HepG2 (cell line): ENCODE measurements around the gene NDUFAF3. TPM values are rescaled to one million over a fixed set of nuclear protein-coding genes. Genes with fewer than 3 reads are reported as not detected.

ENCODE experiments used
- ELF3 ChIP-seq: IDR thresholded peaks from 2 replicates; pipeline ENCODE4 v1.6.1; 2016; ENCODE audit warnings: missing genetic modification reagents, missing compliant biosample characterization
- HOXA7 ChIP-seq: sonication (generic); formaldehyde crosslinking; IDR thresholded peaks from 2 replicates; pipeline ENCODE4 v1.8.1; 2022; ENCODE audit warnings: mild to moderate bottlenecking, missing genetic modification reagents, moderate library complexity
- KMT2B ChIP-seq: IDR thresholded peaks from 2 replicates; pipeline ENCODE4 v1.6.1; 2016; ENCODE audit warnings: missing genetic modification reagents, missing compliant biosample characterization
- MIER2 ChIP-seq: IDR thresholded peaks from 2 replicates; pipeline ENCODE4 v1.6.1; 2016; ENCODE audit warnings: missing biosample characterization, missing genetic modification reagents
- NCOA1 ChIP-seq: sonication (generic); formaldehyde crosslinking; IDR thresholded peaks from 2 replicates; pipeline ENCODE4 v1.9.0; 2021; ENCODE audit warnings: missing genetic modification reagents
- NR2F6 ChIP-seq, 2 experiments: IDR thresholded peaks; 2 replicates each; pipeline ENCODE4 v1.6.1; 2016; ENCODE audit warnings: antibody characterized with exemption in 1 of 2, mild to moderate bottlenecking in 1 of 2
- PITX1 ChIP-seq: sonication (generic); formaldehyde crosslinking; IDR thresholded peaks from 2 replicates; pipeline ENCODE4 v1.5.1; 2020; ENCODE audit warnings: mild to moderate bottlenecking, missing genetic modification reagents
- RXRA ChIP-seq: sonication (generic); formaldehyde crosslinking; IDR thresholded peaks from 2 replicates; pipeline ENCODE4 v1.5.1; 2020; ENCODE audit warnings: missing genetic modification reagents
- SMAD1 ChIP-seq: sonication (generic); formaldehyde crosslinking; IDR thresholded peaks from 2 replicates; pipeline ENCODE4 v1.4.0; 2020; ENCODE audit warnings: missing genetic modification reagents, low read depth, mild to moderate bottlenecking, borderline replicate concordance
- STAG1 ChIP-seq: sonication (generic); formaldehyde crosslinking; IDR thresholded peaks from 2 replicates; pipeline ENCODE4 v1.4.0; 2020; ENCODE audit warnings: missing genetic modification reagents
- TEAD2 ChIP-seq: sonication (generic); formaldehyde crosslinking; IDR thresholded peaks from 2 replicates; pipeline ENCODE4 v1.9.0; 2021; ENCODE audit warnings: missing genetic modification reagents
- ZBTB7A ChIP-seq: sonication (generic); formaldehyde crosslinking; IDR thresholded peaks from 2 replicates; pipeline ENCODE4 v1.8.0; 2022; ENCODE audit warnings: mild to moderate bottlenecking, missing genetic modification reagents
- ZKSCAN1 ChIP-seq: fragments of 150-350 bp; IDR thresholded peaks from 2 replicates; pipeline ENCODE4 v1.6.1; 2014; ENCODE audit warnings: low read length
- ZNF263 ChIP-seq: sonication (generic); formaldehyde crosslinking; IDR thresholded peaks from 2 replicates; pipeline ENCODE4 v1.4.0; 2020; ENCODE audit warnings: missing genetic modification reagents
- ZNF430 ChIP-seq: sonication (generic); formaldehyde crosslinking; IDR thresholded peaks from 2 replicates; pipeline ENCODE4 v1.9.0; 2021; ENCODE audit warnings: mild to moderate bottlenecking, missing genetic modification reagents
- ZNF468 ChIP-seq: sonication (generic); formaldehyde crosslinking; IDR thresholded peaks from 2 replicates; pipeline ENCODE4 v1.8.0; 2022; ENCODE audit warnings: mild to moderate bottlenecking, moderate library complexity, missing genetic modification reagents
- ZNF75D ChIP-seq: sonication (generic); formaldehyde crosslinking; IDR thresholded peaks from 2 replicates; pipeline ENCODE4 v1.8.1; 2023; ENCODE audit warnings: missing genetic modification reagents, mild to moderate bottlenecking, borderline replicate concordance
- ZNF790 ChIP-seq: sonication (generic); formaldehyde crosslinking; IDR thresholded peaks from 2 replicates; pipeline ENCODE4 v1.8.0; 2022; ENCODE audit warnings: missing genetic modification reagents, mild to moderate bottlenecking, borderline replicate concordance
- ZSCAN20 ChIP-seq: sonication (generic); formaldehyde crosslinking; IDR thresholded peaks from 2 replicates; pipeline ENCODE4 v1.4.0; 2020; ENCODE audit warnings: missing genetic modification reagents, mild to moderate bottlenecking, borderline replicate concordance
- ZSCAN29 ChIP-seq: sonication (generic); formaldehyde crosslinking; conservative IDR thresholded peaks from 2 replicates; pipeline ENCODE4 v1.4.0; 2020; ENCODE audit warnings: mild to moderate bottlenecking, missing genetic modification reagents
- polyA plus RNA-seq, 8 experiments: library from polyadenylated mRNA; depleted of rRNA in 3 of 8; stranded (reverse) in 7 of 8; unstranded in 1 of 8; fragments of >200 nt; fragmentation: Illumina TruSeq in 4 of 8; extraction: Trizol in 4 of 8; gene quantifications; 2 replicates each; pipeline versions ENCODE4 v1.2.1 to v1.2.3, GENCODE V29; 2011 to 2016; ENCODE audit warnings: low read depth in 4 of 8, missing spikeins in 1 of 8, mixed read lengths in 1 of 8; ENCODE audit not compliant: insufficient read depth in 1 of 8
- total RNA-seq, 5 experiments: library from RNA; depleted of rRNA; stranded (reverse); fragments of >200 nt; fragmentation: Illumina TruSeq; extraction: Trizol; gene quantifications; 2 replicates each; pipeline ENCODE4 v1.2.3, GENCODE V29; 2016; ENCODE audit warnings: low read depth in 1 of 5
- TF ChIP-seq, protein P1 (sequence below): sonication (generic); formaldehyde crosslinking; IDR thresholded peaks from 2 replicates; pipeline ENCODE4 v1.4.0; 2020; ENCODE audit warnings: missing genetic modification reagents
- TF ChIP-seq, protein P2 (sequence below): sonication (generic); formaldehyde crosslinking; IDR thresholded peaks from 2 replicates; pipeline ENCODE4 v1.5.0; 2020; ENCODE audit warnings: missing genetic modification reagents
- TF ChIP-seq, protein P3 (sequence below): sonication (generic); formaldehyde crosslinking; IDR thresholded peaks from 2 replicates; pipeline ENCODE4 v1.4.0; 2020; ENCODE audit warnings: mild to moderate bottlenecking, low read depth, missing genetic modification reagents
- TF ChIP-seq, protein P4 (sequence below): sonication (generic); formaldehyde crosslinking; IDR thresholded peaks from 2 replicates; pipeline ENCODE4 v1.5.1; 2020; ENCODE audit warnings: mild to moderate bottlenecking, missing genetic modification reagents, moderate library complexity
- TF ChIP-seq, protein P5 (sequence below): sonication (generic); formaldehyde crosslinking; IDR thresholded peaks from 2 replicates; pipeline ENCODE4 v1.4.0; 2020; ENCODE audit warnings: missing genetic modification reagents

NDUFAF3 gene
- total and polyA plus RNA-seq, 2 of the 13 experiments (the other 11 are each of a cell fraction or from before 2014, with no cell fraction given): 39.0 to 50.0 TPM

DNA sequence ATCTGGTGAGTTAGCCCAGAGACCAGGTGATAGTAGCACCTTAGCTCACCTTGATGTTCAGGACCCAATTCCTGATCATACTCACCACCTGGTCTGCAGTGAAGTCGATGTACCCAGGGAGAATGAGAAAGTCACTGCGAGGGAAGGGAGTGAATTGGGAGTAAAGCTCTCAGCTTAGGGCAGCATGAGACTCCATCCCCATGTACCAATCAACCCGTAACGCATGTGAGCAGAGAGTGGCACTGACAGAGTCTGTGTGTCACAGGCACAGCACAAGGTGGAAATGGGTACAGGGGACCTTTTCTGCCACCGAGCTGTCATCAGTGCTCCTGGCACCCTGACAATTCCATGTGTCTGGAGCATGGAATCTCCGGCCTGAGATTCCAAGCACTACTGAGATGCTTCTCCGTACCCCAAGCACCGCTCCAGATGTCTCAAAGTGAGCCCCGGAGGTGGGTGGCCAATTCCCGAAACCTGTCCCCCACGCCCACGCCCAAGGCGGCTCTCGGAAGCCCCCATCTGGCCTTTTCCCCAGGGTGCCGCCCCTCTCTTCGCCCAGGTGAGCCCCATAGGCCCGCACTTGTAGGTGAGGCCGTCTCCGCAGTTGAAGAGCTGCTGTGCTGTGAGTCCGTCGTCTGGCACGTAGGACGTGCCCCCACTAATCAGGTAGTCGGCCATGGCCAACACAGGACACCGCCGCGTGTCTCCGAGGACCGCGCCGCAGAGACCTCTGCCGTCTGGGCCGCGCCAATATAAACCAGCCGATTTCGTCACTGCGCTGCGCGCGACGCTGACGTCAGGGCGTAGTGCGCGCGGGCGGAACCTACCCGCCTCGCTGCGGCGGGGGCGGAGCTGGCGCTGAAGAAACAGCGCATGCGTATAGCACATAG, 7.0 kb downstream of the NDUFAF3 start, which contains the start of gene IMPDH2 (continued):
- TF ChIP-seq, protein P1, sequence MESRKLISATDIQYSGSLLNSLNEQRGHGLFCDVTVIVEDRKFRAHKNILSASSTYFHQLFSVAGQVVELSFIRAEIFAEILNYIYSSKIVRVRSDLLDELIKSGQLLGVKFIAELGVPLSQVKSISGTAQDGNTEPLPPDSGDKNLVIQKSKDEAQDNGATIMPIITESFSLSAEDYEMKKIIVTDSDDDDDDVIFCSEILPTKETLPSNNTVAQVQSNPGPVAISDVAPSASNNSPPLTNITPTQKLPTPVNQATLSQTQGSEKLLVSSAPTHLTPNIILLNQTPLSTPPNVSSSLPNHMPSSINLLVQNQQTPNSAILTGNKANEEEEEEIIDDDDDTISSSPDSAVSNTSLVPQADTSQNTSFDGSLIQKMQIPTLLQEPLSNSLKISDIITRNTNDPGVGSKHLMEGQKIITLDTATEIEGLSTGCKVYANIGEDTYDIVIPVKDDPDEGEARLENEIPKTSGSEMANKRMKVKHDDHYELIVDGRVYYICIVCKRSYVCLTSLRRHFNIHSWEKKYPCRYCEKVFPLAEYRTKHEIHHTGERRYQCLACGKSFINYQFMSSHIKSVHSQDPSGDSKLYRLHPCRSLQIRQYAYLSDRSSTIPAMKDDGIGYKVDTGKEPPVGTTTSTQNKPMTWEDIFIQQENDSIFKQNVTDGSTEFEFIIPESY: peak; percentile 47; the same call in 1 of the 2 replicates
- TF ChIP-seq, protein P2, sequence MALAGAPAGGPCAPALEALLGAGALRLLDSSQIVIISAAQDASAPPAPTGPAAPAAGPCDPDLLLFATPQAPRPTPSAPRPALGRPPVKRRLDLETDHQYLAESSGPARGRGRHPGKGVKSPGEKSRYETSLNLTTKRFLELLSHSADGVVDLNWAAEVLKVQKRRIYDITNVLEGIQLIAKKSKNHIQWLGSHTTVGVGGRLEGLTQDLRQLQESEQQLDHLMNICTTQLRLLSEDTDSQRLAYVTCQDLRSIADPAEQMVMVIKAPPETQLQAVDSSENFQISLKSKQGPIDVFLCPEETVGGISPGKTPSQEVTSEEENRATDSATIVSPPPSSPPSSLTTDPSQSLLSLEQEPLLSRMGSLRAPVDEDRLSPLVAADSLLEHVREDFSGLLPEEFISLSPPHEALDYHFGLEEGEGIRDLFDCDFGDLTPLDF (CRISPR knock-in tag): peak; percentile 92
- TF ChIP-seq RXRA (CRISPR knock-in tag): peak; percentile 87
- no peak; the same call in 1 of the 2 replicates for TF ChIP-seq ZNF263 (CRISPR knock-in tag)
- peak; percentile 70; the same call in 1 of the 2 replicates for TF ChIP-seq ZSCAN20 (CRISPR knock-in tag)
- no peak for TF ChIP-seq NR2F6 (IDR thresholded peaks at IDR 0.05)
- peak; percentile 33; the same call in 1 of the 2 replicates for TF ChIP-seq NR2F6 (CRISPR knock-in tag; IDR thresholded peaks at IDR 0.05)
- 0 out of 2 replicates have a peak, but pooled peaks have one; percentile 55 for TF ChIP-seq ZSCAN29 (CRISPR knock-in tag)
- TF ChIP-seq, protein P3, sequence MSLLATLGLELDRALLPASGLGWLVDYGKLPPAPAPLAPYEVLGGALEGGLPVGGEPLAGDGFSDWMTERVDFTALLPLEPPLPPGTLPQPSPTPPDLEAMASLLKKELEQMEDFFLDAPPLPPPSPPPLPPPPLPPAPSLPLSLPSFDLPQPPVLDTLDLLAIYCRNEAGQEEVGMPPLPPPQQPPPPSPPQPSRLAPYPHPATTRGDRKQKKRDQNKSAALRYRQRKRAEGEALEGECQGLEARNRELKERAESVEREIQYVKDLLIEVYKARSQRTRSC (CRISPR knock-in tag): peak; percentile 79; the same call in 1 of the 2 replicates
- peak; percentile 92; the same call in 1 of the 2 replicates for TF ChIP-seq SMAD1
- peak; percentile 41; the same call in 1 of the 2 replicates for TF ChIP-seq TEAD2 (CRISPR knock-in tag)
- no peak for TF ChIP-seq HOXA7 (CRISPR knock-in tag)
- peak; percentile 93 for TF ChIP-seq KMT2B (CRISPR knock-in tag)
- no peak for TF ChIP-seq ZKSCAN1
- TF ChIP-seq ZBTB7A (CRISPR knock-in tag): peak; percentile 85
- peak; percentile 97 for TF ChIP-seq ZNF430 (CRISPR knock-in tag)
- peak; percentile 80 for TF ChIP-seq MIER2 (CRISPR knock-in tag)
- no peak for TF ChIP-seq NCOA1 (CRISPR knock-in tag)
- peak; percentile 79 for TF ChIP-seq PITX1
- TF ChIP-seq ELF3 (CRISPR knock-in tag): peak; percentile 68
- TF ChIP-seq ZNF790: peak; percentile 58; the same call in 1 of the 2 replicates
- peak; percentile 30; the same call in 1 of the 2 replicates for TF ChIP-seq STAG1 (CRISPR knock-in tag)
- TF ChIP-seq, protein P4, sequence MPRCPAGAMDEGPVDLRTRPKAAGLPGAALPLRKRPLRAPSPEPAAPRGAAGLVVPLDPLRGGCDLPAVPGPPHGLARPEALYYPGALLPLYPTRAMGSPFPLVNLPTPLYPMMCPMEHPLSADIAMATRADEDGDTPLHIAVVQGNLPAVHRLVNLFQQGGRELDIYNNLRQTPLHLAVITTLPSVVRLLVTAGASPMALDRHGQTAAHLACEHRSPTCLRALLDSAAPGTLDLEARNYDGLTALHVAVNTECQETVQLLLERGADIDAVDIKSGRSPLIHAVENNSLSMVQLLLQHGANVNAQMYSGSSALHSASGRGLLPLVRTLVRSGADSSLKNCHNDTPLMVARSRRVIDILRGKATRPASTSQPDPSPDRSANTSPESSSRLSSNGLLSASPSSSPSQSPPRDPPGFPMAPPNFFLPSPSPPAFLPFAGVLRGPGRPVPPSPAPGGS (CRISPR knock-in tag): peak; percentile 59
- TF ChIP-seq ZNF75D: peak; percentile 71; the same call in 1 of the 2 replicates
- no peak for TF ChIP-seq ZNF468 (CRISPR knock-in tag)
- TF ChIP-seq, protein P5, sequence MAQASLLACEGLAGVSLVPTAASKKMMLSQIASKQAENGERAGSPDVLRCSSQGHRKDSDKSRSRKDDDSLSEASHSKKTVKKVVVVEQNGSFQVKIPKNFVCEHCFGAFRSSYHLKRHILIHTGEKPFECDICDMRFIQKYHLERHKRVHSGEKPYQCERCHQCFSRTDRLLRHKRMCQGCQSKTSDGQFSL (CRISPR knock-in tag): 0 out of 2 replicates have a peak, but pooled peaks have one; percentile 30
